HCT116 (cell line): ENCODE results near the gene MED15. TPM values are rescaled to one million over a fixed set of nuclear protein-coding genes. Genes with fewer than 3 reads are reported as not detected.

Source experiments
- ATAC-seq: fragments of 200-7000 bp; cut with Tn5 transposase; 2 replicates; pipeline ENCODE4 v1.9.1; 2020; ENCODE audit warnings: mild to moderate bottlenecking, moderate library complexity
- BruUV-seq: library from RNA; stranded (reverse); fragments of 400-500 nt; replicated peaks from 2 replicates; lab custom pipeline; 2021; lab: Mats Ljungman, UMichigan
- CTCF ChIA-PET: fragments of 300-600 bp; sonication (Branson Sonifier 250); formaldehyde crosslinking; loops from one replicate; lab custom pipeline; 2021; ENCODE audit warnings: antibody characterized with exemption; lab: Charles Lee
- POLR2A ChIA-PET: fragments of 300-600, 350-600 bp; sonication (Branson Sonifier 250); formaldehyde crosslinking; loops from one replicate; lab custom pipeline; 2021; ENCODE audit warnings: antibody characterized with exemption; lab: Charles Lee
- RAD21 ChIA-PET, 2 experiments: fragments of 300-600 bp; sonication (Branson Sonifier 250); formaldehyde crosslinking; loops; one replicate each; lab custom pipeline; 2023; ENCODE audit warnings: low total read pairs in 2 of 2; ENCODE audit not compliant: uncharacterized antibody in 2 of 2, unreplicated experiment in 2 of 2, low non-redundant PET in 1 of 2; lab: Charles Lee
- DNase-seq: peaks from one replicate; pipeline ENCODE4 v3.0.0-alpha.2; 2010; ENCODE audit warnings: low read depth, low spot score
- H2AFZ ChIP-seq: fragments of 200-600 bp; shearing (Covaris generic), sonication (generic); 2 replicates; pipeline ENCODE4 v1.6.1; 2017; ENCODE audit warnings: low read depth, mixed run types, mixed read lengths, antibody characterized with exemption, low read length; ENCODE audit not compliant: poor library complexity, severe bottlenecking
- H3K27ac ChIP-seq: 2 replicates; pipeline ENCODE4 v1.5.1; 2012; ENCODE audit warnings: low read depth, low read length
- H3K27me3 ChIP-seq: fragments of 200-600 bp; sonication (generic); 2 replicates; pipeline ENCODE4 v1.6.1; 2016; ENCODE audit warnings: mixed run types, low read length, mixed read lengths; ENCODE audit not compliant: insufficient read depth
- H3K36me3 ChIP-seq, 2 experiments: fragments of 200-500 bp in 1 of 2; fragments of 200-600 bp in 1 of 2; sonication (Bioruptor generic) in 1 of 2; sonication (generic) in 1 of 2; 2 replicates each; pipeline versions ENCODE4 v1.5.1 to v1.6.1; 2014 to 2016; ENCODE audit warnings: low read length in 2 of 2, inconsistent platforms in 1 of 2, mixed read lengths in 1 of 2, mixed run types in 1 of 2; ENCODE audit not compliant: insufficient read depth in 2 of 2, control insufficient read depth in 1 of 2
- H3K4me1 ChIP-seq, 2 experiments: fragments of 200-600 bp in 1 of 2; sonication (generic) in 1 of 2; 2 replicates each; pipeline versions ENCODE4 v1.5.1 to v1.6.1; 2012 to 2017; ENCODE audit warnings: low read length in 2 of 2, inconsistent platforms in 1 of 2, mild to moderate bottlenecking in 1 of 2, mixed read lengths in 1 of 2, mixed run types in 1 of 2, moderate library complexity in 1 of 2; ENCODE audit not compliant: insufficient read depth in 2 of 2, control insufficient read depth in 1 of 2
- H3K4me2 ChIP-seq: fragments of 200-600 bp; sonication (generic); 2 replicates; pipeline ENCODE4 v1.6.1; 2017; ENCODE audit warnings: mixed run types, low read length, mixed read lengths
- H3K4me3 ChIP-seq, 2 experiments: fragments of 200-600 bp in 1 of 2; sonication (generic) in 1 of 2; replicated peaks in 1 of 2; 2 replicates each; pipeline ENCODE4 v1.5.1; 2011 to 2016; ENCODE audit warnings: low read length in 2 of 2, control low read depth in 1 of 2, low read depth in 1 of 2, mild to moderate bottlenecking in 1 of 2, mixed read lengths in 1 of 2, mixed run types in 1 of 2
- H3K79me2 ChIP-seq: fragments of 200-600 bp; sonication (generic); 2 replicates; pipeline ENCODE4 v1.6.1; 2017; ENCODE audit warnings: mild to moderate bottlenecking, mixed run types, low read length, moderate library complexity, mixed read lengths; ENCODE audit not compliant: insufficient read depth
- H3K9ac ChIP-seq: fragments of 200-600 bp; sonication (generic); 2 replicates; pipeline ENCODE4 v1.6.1; 2016; ENCODE audit warnings: low read length, mixed read lengths
- H3K9me2 ChIP-seq: fragments of 200-600 bp; sonication (generic), shearing (Covaris generic); 2 replicates; pipeline ENCODE4 v1.6.1; 2017; ENCODE audit warnings: mixed run types, mild to moderate bottlenecking, moderate library complexity; ENCODE audit not compliant: insufficient read depth
- H3K9me3 ChIP-seq, 2 experiments: fragments of 200-500 bp in 1 of 2; fragments of 200-600 bp in 1 of 2; sonication (Bioruptor generic) in 1 of 2; sonication (generic) in 1 of 2; 2 replicates each; pipeline ENCODE4 v1.6.1; 2014 to 2017; ENCODE audit warnings: low read length in 2 of 2, mixed read lengths in 2 of 2, inconsistent platforms in 1 of 2, low read depth in 1 of 2, mild to moderate bottlenecking in 1 of 2, mixed run types in 1 of 2, moderate library complexity in 1 of 2; ENCODE audit not compliant: control insufficient read depth in 1 of 2, insufficient read depth in 1 of 2
- H4K20me1 ChIP-seq: fragments of 200-600 bp; sonication (generic), shearing (Covaris generic); 2 replicates; pipeline ENCODE4 v1.6.1; 2017; ENCODE audit warnings: mixed run types, mild to moderate bottlenecking, moderate library complexity; ENCODE audit not compliant: insufficient read depth
- ATF3 ChIP-seq: IDR thresholded peaks from 2 replicates; pipeline ENCODE4 v1.6.1; 2012
- CBX3 ChIP-seq: IDR thresholded peaks from 2 replicates; pipeline ENCODE4 v1.6.1; 2012; ENCODE audit warnings: low read depth
- EGR1 ChIP-seq: IDR thresholded peaks from 2 replicates; pipeline ENCODE4 v1.6.1; 2012; ENCODE audit warnings: low read depth
- ELF1 ChIP-seq: IDR thresholded peaks from 2 replicates; pipeline ENCODE4 v1.6.1; 2012; ENCODE audit warnings: low read depth, borderline replicate concordance
- EZH2 ChIP-seq: fragments of 200-600 bp; sonication (generic); IDR thresholded peaks from 2 replicates; pipeline ENCODE4 v1.6.1; 2017; ENCODE audit warnings: antibody characterized with exemption, mixed run types
- JUND ChIP-seq: IDR thresholded peaks from 2 replicates; pipeline ENCODE4 v1.6.1; 2012
- MAX ChIP-seq: IDR thresholded peaks from 2 replicates; pipeline ENCODE4 v1.6.1; 2012
- POLR2A ChIP-seq: IDR thresholded peaks from 2 replicates; pipeline ENCODE4 v1.7.0; 2011; ENCODE audit warnings: borderline replicate concordance; ENCODE audit not compliant: insufficient read depth, insufficient read length; ENCODE audit errors: extremely low read depth
- POLR2AphosphoS5 ChIP-seq: IDR thresholded peaks from 2 replicates; pipeline ENCODE4 v1.6.1; 2011; ENCODE audit warnings: mild to moderate bottlenecking, low read depth, low read length, moderate library complexity
- RAD21 ChIP-seq: IDR thresholded peaks from 2 replicates; pipeline ENCODE4 v1.6.1; 2012; ENCODE audit warnings: low read depth, mild to moderate bottlenecking
- REST ChIP-seq: IDR thresholded peaks from 2 replicates; pipeline ENCODE4 v1.6.1; 2012; ENCODE audit warnings: low read depth
- SIN3A ChIP-seq: IDR thresholded peaks from 2 replicates; pipeline ENCODE4 v1.6.1; 2012; ENCODE audit warnings: low read depth
- TCF7L2 ChIP-seq: IDR thresholded peaks from 2 replicates; pipeline ENCODE4 v1.7.0; 2011; ENCODE audit warnings: borderline replicate concordance, inconsistent platforms; ENCODE audit not compliant: insufficient read depth, insufficient read length; ENCODE audit errors: extremely low read depth
- ZBTB33 ChIP-seq: IDR thresholded peaks from 2 replicates; pipeline ENCODE4 v1.6.1; 2011; ENCODE audit warnings: mild to moderate bottlenecking, low read length, moderate library complexity; ENCODE audit not compliant: insufficient replicate concordance; ENCODE audit errors: extremely low read depth
- ZFX ChIP-seq: fragments of 450-650 bp; IDR thresholded peaks from 2 replicates; pipeline ENCODE4 v1.6.1; 2017
- intact Hi-C: fragments of 100-400 bp; cut with micrococcal nuclease; formaldehyde crosslinking; loops from 2 replicates; pipeline ENCODE4 v1.10.0; 2022
- total RNA-seq: library from RNA; stranded (reverse); gene quantifications from one replicate; pipeline ENCODE4 v1.2.1, GENCODE V29; 2021; ENCODE audit not compliant: unreplicated experiment

Gene MED15
- total RNA-seq, 1 experiment from 2014 or later, result 81.3 TPM

- TF ChIP-seq MAX (no peak), TCF7L2 (no peak), POLR2A (no peak)
Observed at GRCh38 chr22:20584029-20584871, 76.8 kb downstream of the MED15 start (continued).

- Histone ChIP-seq H3K27ac (no peak overlapping the region; the same call in 1 of the 2 replicates), H3K9ac (no peak overlapping the region), H3K27me3 (no peaks in the 10 kb centered on the region), H3K4me1 (no peaks in the 10 kb centered on the region), H3K4me3 (no peak overlapping the region), H3K79me2 (no peaks in the 10 kb centered on the region), H4K20me1 (no peaks in the 10 kb centered on the region), H3K36me3 (peaks cover 21 to 28% of the 10 kb centered on the region in 2 experiments; a peak in 3 of 4 replicates), H3K9me3 (no peaks in the 10 kb centered on the region), H3K9me2 (no peaks in the 10 kb centered on the region), H2AFZ (no peak overlapping the region), H3K4me2 (no peak overlapping the region)
- ATAC-seq (no peak), DNase-seq (no peak)
- POLR2A ChIA-PET, result no interaction called here
- CTCF ChIA-PET, result no interaction called here
- BruUV-seq, result no TSS peak
- intact Hi-C loops, result no loop called here
- RAD21 ChIA-PET, result no interaction called here
- TF ChIP-seq ZBTB33 (no peak), JUND (no peak), CBX3 (no peak), ATF3 (no peak), ELF1 (no peak), SIN3A (no peak), TCF7L2 (no peak), ZFX (no peak), EGR1 (no peak), RAD21 (no peak), REST (no peak), EZH2 (no peak), POLR2AphosphoS5 (no peak)
Observed at GRCh38 chr22:20584872-20585638, 77.6 kb downstream of the MED15 start.
